ENCODE data around the gene ERC2.

Gene ERC2

GRCh38 chr3:56351537-56351936 lies 116.7 kb downstream of the ERC2 start:
- H3K9me3 ChIP-seq (ENCODE audit: low read length), result no peaks in the 10 kb centered on the region
- H3K27me3 ChIP-seq (ENCODE audit: insufficient read depth, low read length), result no peaks in the 10 kb centered on the region
- H3K4me1 ChIP-seq (ENCODE audit: insufficient read depth, low read length), result no peaks in the 10 kb centered on the region
- H3K36me3 ChIP-seq (ENCODE audit: insufficient read depth, low read length), result no peaks in the 10 kb centered on the region
- H3K4me3 ChIP-seq (ENCODE audit: low read length), result no peak overlapping the region
- no peak overlapping the region for H2AFZ ChIP-seq (ENCODE audit: low read depth, low read length)

- Histone ChIP-seq H2AFZ (ENCODE audit: low read depth, low read length) (no peak overlapping the region), H3K4me1 (ENCODE audit: insufficient read depth, low read length) (no peaks in the 10 kb centered on the region), H3K36me3 (ENCODE audit: insufficient read depth, low read length) (no peaks in the 10 kb centered on the region), H3K4me3 (ENCODE audit: low read length) (no peak overlapping the region), H3K9me3 (ENCODE audit: low read length) (no peaks in the 10 kb centered on the region), H3K27me3 (ENCODE audit: insufficient read depth, low read length) (no peaks in the 10 kb centered on the region)
These were observed 120.9 kb downstream of the ERC2 start for GRCh38 chr3:56347219-56347871.

GRCh38 chr3:56342475-56342874 lies 125.8 kb downstream of the ERC2 start:
- no peak overlapping the region for H2AFZ ChIP-seq (ENCODE audit: low read depth, low read length)
- H3K27me3 ChIP-seq (ENCODE audit: insufficient read depth, low read length), result no peaks in the 10 kb centered on the region
- H3K9me3 ChIP-seq (ENCODE audit: low read length), result no peaks in the 10 kb centered on the region
- H3K36me3 ChIP-seq (ENCODE audit: insufficient read depth, low read length), result no peaks in the 10 kb centered on the region
- H3K4me3 ChIP-seq (ENCODE audit: low read length), result no peak overlapping the region
- no peaks in the 10 kb centered on the region for H3K4me1 ChIP-seq (ENCODE audit: insufficient read depth, low read length)

- Histone ChIP-seq H3K36me3 (ENCODE audit: insufficient read depth, low read length) (no peaks in the 10 kb centered on the region), H3K4me1 (ENCODE audit: insufficient read depth, low read length) (no peaks in the 10 kb centered on the region), H3K27me3 (ENCODE audit: insufficient read depth, low read length) (no peaks in the 10 kb centered on the region), H3K9me3 (ENCODE audit: low read length) (no peaks in the 10 kb centered on the region), H3K4me3 (ENCODE audit: low read length) (no peak overlapping the region), H2AFZ (ENCODE audit: low read depth, low read length) (no peak overlapping the region)
These were observed 128.6 kb downstream of the ERC2 start for GRCh38 chr3:56339671-56340070.

- H3K9me3 ChIP-seq (ENCODE audit: low read length), result no peaks in the 10 kb centered on the region
- H3K36me3 ChIP-seq (ENCODE audit: insufficient read depth, low read length), result no peaks in the 10 kb centered on the region
- no peak overlapping the region for H2AFZ ChIP-seq (ENCODE audit: low read depth, low read length)
- no peaks in the 10 kb centered on the region for H3K27me3 ChIP-seq (ENCODE audit: insufficient read depth, low read length)
- H3K4me1 ChIP-seq (ENCODE audit: insufficient read depth, low read length), result no peaks in the 10 kb centered on the region
- no peak overlapping the region for H3K4me3 ChIP-seq (ENCODE audit: low read length)
These were observed 129.0 kb downstream of the ERC2 start for GRCh38 chr3:56339244-56339643.

GRCh38 chr3:56336023-56336422 lies 132.2 kb downstream of the ERC2 start:
- no peak overlapping the region for H3K4me3 ChIP-seq (ENCODE audit: low read length)
- no peaks in the 10 kb centered on the region for H3K27me3 ChIP-seq (ENCODE audit: insufficient read depth, low read length)
- H3K9me3 ChIP-seq (ENCODE audit: low read length), result no peaks in the 10 kb centered on the region
- H3K36me3 ChIP-seq (ENCODE audit: insufficient read depth, low read length), result no peaks in the 10 kb centered on the region
- H2AFZ ChIP-seq (ENCODE audit: low read depth, low read length), result no peak overlapping the region
- H3K4me1 ChIP-seq (ENCODE audit: insufficient read depth, low read length), result no peaks in the 10 kb centered on the region

- Histone ChIP-seq H3K4me3 (ENCODE audit: low read length) (no peak overlapping the region), H3K4me1 (ENCODE audit: insufficient read depth, low read length) (peaks cover 18% of the 10 kb centered on the region), H3K36me3 (ENCODE audit: insufficient read depth, low read length) (no peaks in the 10 kb centered on the region), H3K9me3 (ENCODE audit: low read length) (no peaks in the 10 kb centered on the region), H2AFZ (ENCODE audit: low read depth, low read length) (no peak overlapping the region), H3K27me3 (ENCODE audit: insufficient read depth, low read length) (no peaks in the 10 kb centered on the region)
These were observed 143.8 kb downstream of the ERC2 start for GRCh38 chr3:56324473-56324872.

GRCh38 chr3:56323986-56324420 lies 144.3 kb downstream of the ERC2 start:
- Histone ChIP-seq H3K27me3 (ENCODE audit: insufficient read depth, low read length) (no peaks in the 10 kb centered on the region), H3K4me1 (ENCODE audit: insufficient read depth, low read length) (peaks cover 18% of the 10 kb centered on the region), H3K9me3 (ENCODE audit: low read length) (no peaks in the 10 kb centered on the region), H2AFZ (ENCODE audit: low read depth, low read length) (no peak overlapping the region), H3K4me3 (ENCODE audit: low read length) (no peak overlapping the region), H3K36me3 (ENCODE audit: insufficient read depth, low read length) (no peaks in the 10 kb centered on the region)

- H3K4me3 ChIP-seq (ENCODE audit: low read length), result no peak overlapping the region
- H3K27me3 ChIP-seq (ENCODE audit: insufficient read depth, low read length), result no peaks in the 10 kb centered on the region
- H3K4me1 ChIP-seq (ENCODE audit: insufficient read depth, low read length), result peaks cover 18% of the 10 kb centered on the region
- H2AFZ ChIP-seq (ENCODE audit: low read depth, low read length), result no peak overlapping the region
- no peaks in the 10 kb centered on the region for H3K9me3 ChIP-seq (ENCODE audit: low read length)
- no peaks in the 10 kb centered on the region for H3K36me3 ChIP-seq (ENCODE audit: insufficient read depth, low read length)
These were observed 145.4 kb downstream of the ERC2 start for GRCh38 chr3:56322862-56323261.

- Histone ChIP-seq H3K36me3 (ENCODE audit: insufficient read depth, low read length) (no peaks in the 10 kb centered on the region), H3K9me3 (ENCODE audit: low read length) (no peaks in the 10 kb centered on the region), H3K27me3 (ENCODE audit: insufficient read depth, low read length) (no peaks in the 10 kb centered on the region), H3K4me1 (ENCODE audit: insufficient read depth, low read length) (peaks cover 19% of the 10 kb centered on the region), H2AFZ (ENCODE audit: low read depth, low read length) (no peak overlapping the region), H3K4me3 (ENCODE audit: low read length) (no peak overlapping the region)
These were observed 146.4 kb downstream of the ERC2 start for GRCh38 chr3:56321892-56322291.

- no peaks in the 10 kb centered on the region for H3K9me3 ChIP-seq (ENCODE audit: low read length)
- H3K36me3 ChIP-seq (ENCODE audit: insufficient read depth, low read length), result no peaks in the 10 kb centered on the region
- H3K4me3 ChIP-seq (ENCODE audit: low read length), result no peak overlapping the region
- peaks cover 21% of the 10 kb centered on the region for H3K4me1 ChIP-seq (ENCODE audit: insufficient read depth, low read length)
- no peaks in the 10 kb centered on the region for H3K27me3 ChIP-seq (ENCODE audit: insufficient read depth, low read length)
- no peak overlapping the region for H2AFZ ChIP-seq (ENCODE audit: low read depth, low read length)
These were observed 146.9 kb downstream of the ERC2 start for GRCh38 chr3:56321383-56321782.

GRCh38 chr3:56320883-56321282 lies 147.4 kb downstream of the ERC2 start:
- no peak overlapping the region for H2AFZ ChIP-seq (ENCODE audit: low read depth, low read length)

GRCh38 chr3:56318891-56319290 lies 149.4 kb downstream of the ERC2 start:
- H3K4me1 ChIP-seq (ENCODE audit: insufficient read depth, low read length), result peaks cover 26% of the 10 kb centered on the region
- no peaks in the 10 kb centered on the region for H3K36me3 ChIP-seq (ENCODE audit: insufficient read depth, low read length)
- no peak overlapping the region for H2AFZ ChIP-seq (ENCODE audit: low read depth, low read length)
- no peak overlapping the region for H3K4me3 ChIP-seq (ENCODE audit: low read length)
- no peaks in the 10 kb centered on the region for H3K9me3 ChIP-seq (ENCODE audit: low read length)
- no peaks in the 10 kb centered on the region for H3K27me3 ChIP-seq (ENCODE audit: insufficient read depth, low read length)

More at GRCh38 chr3:56320883-56321282, 147.4 kb downstream of the ERC2 start:
- no peaks in the 10 kb centered on the region for H3K9me3 ChIP-seq (ENCODE audit: low read length)
- peaks cover 26% of the 10 kb centered on the region for H3K4me1 ChIP-seq (ENCODE audit: insufficient read depth, low read length)
- no peaks in the 10 kb centered on the region for H3K36me3 ChIP-seq (ENCODE audit: insufficient read depth, low read length)
- H3K27me3 ChIP-seq (ENCODE audit: insufficient read depth, low read length), result no peaks in the 10 kb centered on the region
- no peak overlapping the region for H3K4me3 ChIP-seq (ENCODE audit: low read length)

- Histone ChIP-seq H2AFZ (ENCODE audit: low read depth, low read length) (no peak overlapping the region), H3K27me3 (ENCODE audit: insufficient read depth, low read length) (no peaks in the 10 kb centered on the region), H3K36me3 (ENCODE audit: insufficient read depth, low read length) (no peaks in the 10 kb centered on the region), H3K9me3 (ENCODE audit: low read length) (no peaks in the 10 kb centered on the region), H3K4me1 (ENCODE audit: insufficient read depth, low read length) (peaks cover 21% of the 10 kb centered on the region), H3K4me3 (ENCODE audit: low read length) (no peak overlapping the region)
These were observed 151.3 kb downstream of the ERC2 start for GRCh38 chr3:56316944-56317343.
